GM19395 (cell line): ENCODE results near the gene SNRK.

Experiments
- ATAC-seq: cut with Tn5 transposase; IDR thresholded peaks from one replicate; pipeline ENCODE4 v1.9.1; 2021; ENCODE audit warnings: mild to moderate bottlenecking, moderate library complexity; ENCODE audit not compliant: unreplicated experiment

SNRK gene

GRCh38 chr3:43370293-43370980, 84.1 kb downstream of the SNRK start:
- ATAC-seq = no peak

GRCh38 chr3:43371494-43371893, 85.2 kb downstream of the SNRK start:
- no peak for ATAC-seq

GRCh38 chr3:43372007-43372740, 85.8 kb downstream of the SNRK start:
- ATAC-seq = no peak

GRCh38 chr3:43372809-43373559, 86.6 kb downstream of the SNRK start:
- ATAC-seq = no peak

- no peak for ATAC-seq
Measured at GRCh38 chr3:43373560-43373928, 87.2 kb downstream of the SNRK start.

- peak; percentile 86 for ATAC-seq
Measured at GRCh38 chr3:43378066-43378935, 92.0 kb downstream of the SNRK start.

- ATAC-seq = no peak
Measured at GRCh38 chr3:43379343-43379742, 93.0 kb downstream of the SNRK start.

- ATAC-seq = no peak
Measured at GRCh38 chr3:43388175-43388574, 101.8 kb downstream of the SNRK start.

- no peak for ATAC-seq
Measured at GRCh38 chr3:43388915-43389314, 102.6 kb downstream of the SNRK start.

GRCh38 chr3:43389388-43390254, 103.3 kb downstream of the SNRK start:
- peak; percentile 74 for ATAC-seq

GRCh38 chr3:43390255-43390588, 103.9 kb downstream of the SNRK start:
- no peak for ATAC-seq

- ATAC-seq = no peak
Measured at GRCh38 chr3:43391621-43392020, 105.3 kb downstream of the SNRK start.

GRCh38 chr3:43394041-43394554, 107.8 kb downstream of the SNRK start:
- ATAC-seq = no peak

- ATAC-seq = no peak
Measured at GRCh38 chr3:43399034-43399433, 112.7 kb downstream of the SNRK start.

GRCh38 chr3:43400167-43400566, 113.8 kb downstream of the SNRK start:
- ATAC-seq = no peak
